Measurements from ENCODE around the gene TMEM271.

Gene TMEM271, protein sequence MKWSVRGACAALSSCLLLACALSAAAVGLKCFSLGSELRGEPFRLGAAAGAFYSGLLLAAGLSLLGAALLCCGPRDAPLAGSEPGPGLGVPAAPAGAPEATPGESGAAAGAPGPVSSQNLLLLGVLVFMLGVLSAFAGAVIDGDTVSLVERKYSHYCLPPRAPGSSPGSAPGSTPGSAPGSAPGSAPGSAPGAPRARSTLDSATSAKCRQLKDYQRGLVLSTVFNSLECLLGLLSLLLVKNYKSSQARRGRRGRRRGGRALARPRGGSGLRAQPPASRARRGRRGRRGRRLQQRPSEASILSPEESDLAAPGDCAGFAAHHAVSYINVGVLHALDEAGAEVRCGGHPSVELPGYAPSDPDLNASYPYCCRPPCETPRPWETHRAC

DNA sequence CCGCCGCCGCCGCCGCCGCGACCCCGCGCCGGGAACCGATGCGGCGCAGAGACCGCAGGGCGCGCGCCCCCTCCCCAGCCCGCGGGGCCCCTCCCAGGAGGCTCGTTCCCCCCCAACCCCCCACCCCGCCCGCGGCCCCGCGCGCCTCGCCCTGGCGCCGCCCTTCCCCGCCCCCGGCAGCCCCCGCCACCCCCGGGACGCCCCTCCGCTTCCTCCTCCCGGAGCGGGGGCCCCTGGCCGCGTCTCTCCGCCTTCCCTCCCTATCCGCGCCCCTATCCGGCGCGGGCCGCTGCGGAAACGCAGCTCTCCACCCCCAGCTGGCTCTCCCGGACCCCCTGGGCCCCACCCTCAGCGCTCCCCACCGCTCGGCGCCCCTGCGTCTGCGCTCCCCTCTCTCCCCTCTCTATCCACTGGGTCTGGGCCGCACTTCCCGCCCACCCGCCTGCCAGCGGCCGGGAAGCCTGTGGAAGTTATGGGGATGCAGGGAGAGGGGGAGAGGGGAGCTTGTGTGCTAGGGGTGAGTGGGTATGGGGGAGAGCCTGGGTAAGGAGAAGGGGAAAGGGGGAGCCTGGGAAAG lies at the start of gene TMEM271:
Gene TMEM271 (minus strand): TSS at position 51 of the 577 bp plus-strand sequence. CDS start 233 bp downstream, outside the sequence.
- DNase-seq: no peak

DNA sequence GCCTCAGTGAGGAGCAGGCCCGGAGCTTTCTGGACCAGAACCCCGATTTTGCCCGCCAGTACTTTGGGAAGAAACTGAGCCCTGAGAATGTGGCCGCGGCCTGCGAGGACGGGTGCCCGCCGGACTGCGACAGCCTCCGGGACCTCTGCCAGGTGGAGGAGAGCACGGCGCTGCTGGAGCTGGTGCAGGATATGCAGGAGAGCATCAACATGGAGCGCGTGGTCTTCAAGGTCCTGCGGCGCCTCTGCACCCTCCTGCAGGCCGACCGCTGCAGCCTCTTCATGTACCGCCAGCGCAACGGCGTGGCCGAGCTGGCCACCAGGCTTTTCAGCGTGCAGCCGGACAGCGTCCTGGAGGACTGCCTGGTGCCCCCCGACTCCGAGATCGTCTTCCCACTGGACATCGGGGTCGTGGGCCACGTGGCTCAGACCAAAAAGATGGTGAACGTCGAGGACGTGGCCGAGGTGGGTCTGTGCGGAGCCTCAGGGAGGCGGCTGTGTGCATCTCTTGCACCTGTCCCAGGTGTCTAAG lies 49.6 kb upstream of the TMEM271 start:
- no peak for DNase-seq

DNA sequence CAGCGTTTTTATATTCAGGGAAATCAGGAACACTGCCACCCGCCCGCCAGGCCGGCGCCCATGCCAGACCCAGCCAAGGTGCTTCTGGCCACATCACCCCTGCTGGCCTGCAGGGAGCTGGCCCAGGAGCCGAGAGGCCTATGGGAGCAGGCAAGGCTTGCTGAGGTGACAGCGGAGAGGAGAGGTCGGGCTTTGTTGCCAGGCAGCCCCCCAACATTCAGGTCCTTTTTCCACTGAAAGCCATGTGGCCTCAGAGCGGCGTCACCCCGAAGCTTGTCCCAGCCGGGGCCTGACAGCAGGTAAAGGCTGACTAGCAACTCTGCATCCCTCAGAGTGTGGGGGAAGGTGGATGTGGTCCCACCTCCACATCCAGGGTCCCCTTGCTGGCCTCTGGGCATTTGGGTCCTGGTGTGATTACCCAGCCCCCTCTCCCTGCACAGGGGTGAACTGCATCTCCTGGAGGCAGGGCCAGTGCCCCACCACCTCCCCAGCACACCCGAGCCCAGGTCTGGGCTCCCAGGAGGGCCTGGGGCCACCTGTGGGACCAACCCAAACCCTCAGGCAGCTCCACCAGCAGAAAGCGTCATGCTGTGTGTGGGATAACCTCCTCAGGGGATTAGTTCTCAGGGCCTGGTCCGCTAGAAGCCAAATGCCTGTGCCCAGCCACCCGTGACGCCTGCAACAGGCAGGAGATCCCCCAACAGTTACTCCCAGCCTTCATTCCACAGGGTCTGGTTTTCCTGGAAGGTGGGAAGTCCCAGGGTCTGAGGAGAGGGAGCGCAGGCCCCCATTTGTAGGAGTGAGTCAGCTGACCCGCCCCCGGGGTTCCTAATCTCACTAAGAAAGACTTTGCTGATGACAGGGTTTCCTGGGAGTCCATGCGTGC lies 48.9 kb upstream of the TMEM271 start, which contains the start of gene PDE6B:
Gene PDE6B (plus strand): TSS at position 869 of the 886 bp plus-strand sequence. CDS start 54 bp downstream, outside the sequence.
- DNase-seq: no peak

DNA sequence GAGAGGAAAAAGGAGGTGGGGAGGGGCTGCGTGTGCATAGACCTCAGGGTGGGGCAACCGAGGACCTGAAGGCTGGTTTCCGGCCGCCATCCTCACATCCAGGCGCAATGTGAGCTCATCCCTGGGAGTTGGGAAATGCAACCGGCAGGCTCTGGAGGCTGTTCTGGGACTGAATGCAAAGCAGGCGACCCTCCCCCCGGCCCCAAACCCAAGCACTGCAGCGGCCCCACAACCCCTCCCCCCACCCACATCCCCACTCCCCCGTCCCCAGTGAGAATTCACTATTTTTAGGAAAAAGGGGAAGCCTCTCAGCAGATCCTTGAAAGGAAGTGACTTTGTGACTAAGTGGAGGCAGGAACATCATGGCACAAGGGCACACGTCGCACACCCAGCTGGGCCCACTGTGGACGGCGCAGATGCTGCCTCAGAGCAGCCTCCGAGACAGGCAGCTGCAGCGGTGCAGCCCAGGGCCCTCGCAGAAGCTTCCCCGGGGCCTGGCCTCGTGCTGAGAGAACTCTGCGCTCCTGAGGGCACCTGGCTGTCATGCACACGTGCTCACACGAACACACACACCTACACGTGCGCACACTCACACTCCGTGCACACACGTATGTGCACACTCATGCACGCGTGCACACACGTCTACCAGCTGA lies 47.9 kb upstream of the TMEM271 start:
- no peak for DNase-seq

DNA sequence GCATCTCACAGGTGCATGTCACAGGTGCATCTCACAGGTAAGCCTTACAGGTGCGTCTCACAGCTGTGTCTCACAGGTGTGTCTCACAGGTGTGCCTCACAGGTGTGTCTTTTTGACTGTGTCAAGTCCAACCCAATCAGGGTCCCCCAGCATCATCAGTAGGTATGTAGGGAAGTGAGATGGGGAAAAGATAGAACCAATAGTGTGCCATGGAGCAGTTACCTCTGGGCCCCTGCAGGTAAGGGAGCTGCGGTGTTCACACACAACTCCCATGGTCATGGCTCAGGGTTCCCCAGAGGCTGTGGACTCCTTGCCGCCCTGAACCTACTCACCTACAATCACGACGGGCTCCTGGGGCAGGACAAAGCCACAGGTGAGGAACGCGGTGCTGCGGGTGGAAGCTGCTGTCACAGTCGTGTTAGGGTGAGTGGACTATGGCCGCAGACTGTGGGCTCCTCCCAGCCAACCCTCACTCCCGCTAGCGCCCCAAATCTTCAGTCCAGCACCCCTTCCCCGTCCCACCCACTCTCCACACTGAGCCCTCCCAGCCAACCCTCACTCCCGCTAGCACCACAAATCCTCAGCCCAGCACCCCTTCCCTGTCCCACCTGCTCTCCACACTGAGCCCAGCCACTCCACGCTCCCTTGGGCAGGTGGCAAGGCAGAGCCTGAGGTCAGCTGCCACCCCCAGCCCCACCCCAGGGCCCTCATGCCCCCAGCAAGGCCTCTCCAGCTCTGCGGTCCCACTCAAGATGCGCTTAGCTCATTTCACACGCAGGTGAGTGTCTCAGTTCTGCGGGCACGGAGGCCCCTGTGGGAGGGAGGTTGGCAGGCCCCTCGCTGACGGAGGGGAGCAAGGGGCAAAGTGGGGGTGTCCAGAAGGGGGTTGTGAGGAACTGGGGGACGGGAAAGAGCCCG lies 47.2 kb upstream of the TMEM271 start:
- DNase-seq: no peak

DNA sequence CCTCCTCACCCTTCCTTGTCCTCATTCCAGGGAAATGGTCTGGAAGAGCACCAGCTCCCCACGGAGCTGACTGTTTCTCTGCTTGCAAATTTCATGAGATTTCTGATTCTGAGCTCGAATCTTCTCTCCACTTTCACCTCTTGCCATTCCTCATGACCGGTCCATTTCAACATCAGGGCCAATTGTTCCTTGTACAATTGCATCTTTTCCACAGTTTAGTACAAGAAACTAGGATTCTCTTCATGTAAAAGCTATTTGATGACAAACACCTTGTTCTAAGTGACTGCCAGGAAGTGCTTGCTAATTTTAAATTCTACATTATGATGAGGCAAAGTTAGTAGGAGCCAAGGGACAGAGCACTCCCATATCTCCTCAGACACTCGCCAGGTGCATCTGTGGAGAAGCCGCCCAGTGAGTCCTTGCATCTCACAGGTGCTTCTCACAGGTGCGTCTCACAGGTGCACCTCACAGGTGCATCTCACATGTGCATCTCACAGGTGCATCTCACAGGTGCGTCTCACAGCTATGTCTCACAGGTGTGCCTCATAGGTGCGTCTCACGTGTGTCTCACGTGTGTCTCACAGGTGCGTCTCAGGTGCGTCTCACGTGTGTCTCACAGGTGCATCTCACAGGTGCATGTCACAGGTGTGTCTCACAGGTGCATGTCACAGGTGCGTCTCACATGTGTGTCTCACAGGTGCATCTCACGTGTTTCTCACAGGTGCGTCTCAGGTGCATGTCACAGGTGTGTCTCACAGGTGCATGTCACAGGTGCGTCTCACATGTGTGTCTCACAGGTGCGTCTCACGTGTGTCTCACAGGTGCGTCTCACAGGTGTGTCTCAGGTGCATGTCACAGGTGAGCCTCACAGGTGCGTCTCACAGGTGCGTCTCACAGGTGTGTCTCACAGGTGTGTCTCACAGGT lies 46.2 kb upstream of the TMEM271 start:
- DNase-seq: no peak

DNA sequence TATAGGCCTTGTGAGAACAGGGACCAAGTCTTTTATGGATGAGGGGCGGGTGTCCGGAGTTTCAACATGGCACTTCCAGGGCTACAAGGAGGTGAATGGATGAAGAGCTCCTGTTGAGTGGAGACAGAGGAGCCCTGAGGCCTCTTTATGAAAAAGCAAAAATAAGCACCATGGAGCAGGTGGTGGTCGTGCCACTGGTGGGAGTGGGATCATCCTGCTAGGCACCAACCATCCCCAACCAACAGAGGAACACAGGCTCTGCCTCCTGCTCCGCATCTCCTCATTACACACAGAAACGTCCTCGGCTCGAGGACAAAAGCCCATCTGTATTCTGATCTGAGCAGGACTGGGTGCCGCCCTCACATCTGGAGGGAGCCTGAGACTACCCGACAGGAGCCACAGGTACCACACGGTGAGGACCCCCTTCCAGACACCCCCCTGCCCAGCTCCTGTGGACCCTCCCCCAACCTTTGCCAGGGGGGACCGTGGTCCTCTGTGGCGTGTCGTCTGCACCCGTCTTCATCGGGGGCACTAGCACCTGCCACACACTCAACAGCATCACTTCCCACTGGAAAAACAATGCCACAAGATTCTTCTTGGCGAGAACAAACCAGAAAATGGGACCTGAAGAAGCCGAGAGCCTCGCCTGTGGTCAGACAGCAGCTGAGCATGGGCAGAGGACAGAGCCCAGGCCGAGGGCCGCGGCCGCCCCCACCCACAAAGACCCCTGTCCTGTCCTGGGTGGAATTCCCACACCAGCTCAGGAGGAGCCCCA lies 45.4 kb upstream of the TMEM271 start:
- DNase-seq: no peak

DNA sequence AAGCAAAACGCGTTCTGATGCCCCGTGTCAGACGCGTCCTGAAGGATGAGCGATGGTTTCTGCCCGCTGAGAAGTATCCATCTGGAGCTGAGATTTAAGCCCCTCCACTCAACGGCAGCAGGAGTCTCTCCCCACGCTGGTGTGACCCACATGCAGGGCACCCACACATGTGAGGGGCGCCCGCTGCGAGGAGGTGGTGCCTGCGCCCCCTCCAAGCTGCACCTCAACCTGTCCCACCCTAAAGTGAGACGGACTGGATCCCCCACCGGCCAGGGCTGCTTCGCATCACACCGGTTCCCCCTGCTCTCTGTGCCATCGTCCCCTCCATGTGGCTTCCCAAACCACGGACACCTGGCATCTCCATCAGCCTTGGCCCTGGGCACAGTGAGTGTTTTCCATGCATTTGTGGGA lies 44.8 kb upstream of the TMEM271 start:
- no peak for DNase-seq

DNA sequence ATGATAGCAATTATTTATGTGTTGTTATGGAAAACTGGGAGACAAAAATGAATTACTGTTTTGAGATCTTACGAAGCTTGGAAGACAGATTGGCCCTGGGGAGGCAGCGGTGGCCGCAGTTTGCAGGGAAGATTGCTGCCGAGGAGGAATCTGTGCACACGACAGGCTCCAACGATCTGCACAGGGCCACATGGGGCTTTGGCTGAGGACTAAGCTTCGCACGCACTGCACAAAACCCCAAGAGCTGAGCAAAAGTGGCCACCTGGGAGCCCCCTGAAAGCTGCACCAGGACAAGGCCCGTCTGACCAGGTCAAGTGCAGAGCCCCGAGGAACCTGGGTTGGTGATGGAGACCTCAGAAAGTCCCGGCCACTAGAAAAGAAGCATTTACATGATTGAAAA lies 44.1 kb upstream of the TMEM271 start:
- no peak for DNase-seq

DNA sequence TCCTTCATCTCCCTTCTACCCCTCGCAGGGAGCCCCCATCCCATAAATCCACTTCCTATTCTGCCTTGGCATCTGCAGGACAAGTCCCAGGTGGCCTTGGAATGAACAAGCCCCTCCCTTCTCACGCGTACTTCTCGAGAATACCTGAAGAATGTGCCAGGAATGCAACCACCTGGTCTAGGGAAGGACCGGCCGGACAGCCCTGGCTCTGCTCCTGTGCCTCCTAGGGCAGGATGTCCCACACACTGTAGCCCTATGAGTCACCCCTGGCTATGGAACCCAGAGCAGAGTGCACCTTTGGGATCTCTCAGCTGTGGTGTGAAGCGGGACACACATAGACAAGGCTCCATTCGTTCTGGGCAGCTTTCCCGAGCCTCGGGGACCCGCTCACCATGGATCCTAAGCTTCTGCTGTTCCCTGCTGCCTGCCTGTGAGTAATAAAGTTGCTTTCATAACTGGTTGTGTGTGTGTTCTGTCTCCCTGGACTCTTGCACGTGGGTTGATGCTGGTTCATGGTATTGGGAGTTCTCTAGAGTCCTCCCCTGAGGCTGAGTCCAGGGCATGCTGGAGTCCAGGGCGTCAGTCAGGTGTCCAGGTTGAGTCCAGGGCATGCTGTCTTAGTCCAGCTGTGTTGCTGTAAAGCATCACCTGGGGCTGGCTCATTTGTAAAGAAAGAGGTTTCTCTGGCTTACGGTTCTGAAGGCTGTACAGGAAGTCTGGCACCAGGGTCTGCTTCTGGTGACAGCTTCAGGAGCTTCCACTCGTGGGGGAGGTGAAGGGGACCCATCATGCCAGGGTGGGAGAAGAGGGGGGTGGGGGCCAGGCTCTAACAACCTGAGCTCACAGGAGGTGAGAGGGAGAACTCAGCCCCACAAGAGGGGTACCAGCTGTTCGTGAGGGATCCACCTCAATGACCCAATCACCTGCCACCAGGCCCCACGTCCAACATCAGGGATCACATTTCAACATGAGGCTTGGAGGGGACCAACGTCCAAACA lies 41.8 kb upstream of the TMEM271 start:
- no peak for DNase-seq

DNA sequence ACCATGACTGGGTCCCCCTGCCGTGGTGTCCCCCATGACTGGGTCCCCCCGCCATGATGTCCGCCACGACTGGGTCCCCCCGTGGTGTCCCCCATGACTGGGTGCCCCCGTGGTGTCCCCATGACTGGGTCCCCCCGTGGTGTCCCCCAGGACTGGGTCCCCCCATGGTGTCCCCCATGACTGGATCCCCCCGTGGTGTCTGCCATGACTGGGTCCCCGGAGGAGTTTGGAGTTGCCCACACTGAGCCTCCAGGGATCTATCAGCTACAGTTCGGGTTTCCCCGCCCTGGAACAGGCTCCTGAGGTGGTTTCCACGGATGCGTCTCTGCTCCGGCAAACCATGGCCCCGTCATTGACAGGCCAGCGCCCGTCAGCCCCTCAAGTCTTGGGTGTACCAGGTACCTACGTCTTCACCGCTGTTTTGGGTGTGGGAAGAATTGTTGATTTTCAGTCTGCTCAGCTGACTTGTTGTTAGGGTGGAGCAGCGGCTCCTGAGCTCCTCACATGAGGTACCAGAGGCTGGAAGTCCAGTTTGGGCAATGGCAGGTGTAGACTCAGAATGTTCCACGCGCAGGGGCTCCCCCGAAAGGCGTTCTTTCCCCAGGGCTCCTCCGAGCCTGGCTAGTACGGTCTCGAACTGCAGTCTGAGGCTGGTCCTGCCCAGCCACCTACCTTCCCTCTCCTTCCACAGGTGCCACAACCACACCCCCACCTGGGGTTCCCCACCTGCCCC lies 41.0 kb upstream of the TMEM271 start:
- no peak for DNase-seq

DNA sequence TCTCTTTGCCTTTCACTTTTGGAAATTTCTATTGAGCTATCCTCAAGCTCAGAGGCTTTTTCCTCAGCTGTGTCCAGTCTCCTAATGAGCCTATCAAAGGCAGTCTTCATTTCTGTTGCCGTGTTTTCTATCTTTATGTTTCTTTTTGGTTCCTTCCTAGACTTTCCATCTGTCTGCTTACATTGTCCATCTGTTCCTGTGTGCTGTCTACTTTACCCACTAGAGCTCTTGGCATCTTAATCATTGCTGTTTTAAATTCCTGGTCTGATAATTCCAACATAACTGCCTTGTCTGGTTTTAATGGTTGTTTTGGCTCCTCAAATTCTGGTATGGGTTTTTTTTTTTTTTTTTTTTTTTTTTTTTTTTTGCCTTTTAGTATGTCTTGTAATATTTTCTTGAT lies 40.0 kb upstream of the TMEM271 start:
- DNase-seq: no peak

DNA sequence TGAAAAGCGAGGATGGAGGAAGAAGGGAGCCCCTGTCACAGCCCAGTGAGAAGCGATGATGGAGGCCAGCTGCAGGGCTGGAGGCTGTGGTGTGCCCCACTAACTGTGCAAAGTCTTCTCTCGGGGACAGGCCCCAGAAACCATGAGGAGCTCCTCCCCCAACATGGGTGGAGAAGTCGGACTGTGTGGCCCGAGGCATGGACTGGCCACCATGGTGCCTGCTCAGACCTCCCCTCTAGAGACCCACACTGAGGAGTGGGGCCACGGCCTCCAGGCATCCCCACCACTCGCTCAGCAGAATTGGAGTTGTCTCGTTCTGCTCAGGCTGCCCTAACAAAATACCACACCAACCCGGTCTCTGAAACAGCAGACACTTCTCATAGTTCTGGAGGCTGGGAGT lies 37.0 kb upstream of the TMEM271 start:
- DNase-seq: no peak

DNA sequence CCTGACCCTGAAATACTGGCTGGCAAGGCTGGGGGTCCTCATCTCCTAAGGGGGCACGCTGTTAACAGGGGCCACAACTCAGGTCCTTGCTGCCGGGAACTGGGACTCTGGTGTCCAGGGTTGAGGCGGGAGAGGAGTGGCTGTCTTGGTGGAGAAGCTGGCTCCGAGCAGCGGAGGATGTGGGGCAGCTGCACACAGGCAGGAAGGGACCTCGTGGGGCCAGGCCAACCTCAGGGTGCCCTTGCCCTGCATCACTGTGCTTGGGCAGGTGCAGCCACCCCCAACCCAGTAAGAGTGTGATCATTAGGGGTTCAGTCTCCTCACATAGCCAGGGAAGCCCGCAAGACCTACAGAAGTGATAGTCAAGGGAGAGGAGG lies 36.6 kb upstream of the TMEM271 start:
- DNase-seq: no peak

DNA sequence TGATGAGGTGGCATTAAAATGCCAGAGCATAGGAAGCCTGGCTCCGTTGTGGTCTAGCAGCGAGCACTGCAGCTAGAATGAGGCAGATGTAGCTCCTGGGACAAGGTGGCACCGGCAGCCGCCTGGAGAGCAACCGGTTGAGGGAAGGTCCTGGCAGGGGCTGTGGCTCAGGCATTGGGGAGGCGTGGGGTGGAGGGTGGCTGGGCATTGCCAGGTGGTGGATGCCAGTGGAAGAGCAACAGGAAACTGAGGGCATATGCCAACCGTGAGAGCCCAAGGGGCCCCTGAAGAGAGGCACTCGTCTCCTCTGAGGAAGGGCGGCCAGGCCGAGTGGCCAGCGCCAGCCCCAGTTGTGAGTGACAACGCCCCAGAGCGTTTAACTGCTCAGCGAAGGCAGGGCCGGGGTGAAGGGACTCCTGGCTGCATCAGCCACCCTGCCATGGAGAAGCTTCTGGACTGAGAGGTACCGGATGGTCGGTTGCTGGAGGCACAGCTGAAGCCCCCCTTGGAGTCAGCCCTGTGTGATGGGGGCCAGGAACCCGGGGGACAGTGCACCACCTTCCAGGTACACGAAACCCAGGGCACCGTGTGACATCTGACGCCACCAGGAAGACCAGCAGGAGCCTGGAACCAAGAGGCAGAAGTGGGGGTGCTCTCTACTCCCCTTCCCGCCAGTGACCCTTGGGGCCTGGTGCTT lies 36.1 kb upstream of the TMEM271 start:
- no peak for DNase-seq

DNA sequence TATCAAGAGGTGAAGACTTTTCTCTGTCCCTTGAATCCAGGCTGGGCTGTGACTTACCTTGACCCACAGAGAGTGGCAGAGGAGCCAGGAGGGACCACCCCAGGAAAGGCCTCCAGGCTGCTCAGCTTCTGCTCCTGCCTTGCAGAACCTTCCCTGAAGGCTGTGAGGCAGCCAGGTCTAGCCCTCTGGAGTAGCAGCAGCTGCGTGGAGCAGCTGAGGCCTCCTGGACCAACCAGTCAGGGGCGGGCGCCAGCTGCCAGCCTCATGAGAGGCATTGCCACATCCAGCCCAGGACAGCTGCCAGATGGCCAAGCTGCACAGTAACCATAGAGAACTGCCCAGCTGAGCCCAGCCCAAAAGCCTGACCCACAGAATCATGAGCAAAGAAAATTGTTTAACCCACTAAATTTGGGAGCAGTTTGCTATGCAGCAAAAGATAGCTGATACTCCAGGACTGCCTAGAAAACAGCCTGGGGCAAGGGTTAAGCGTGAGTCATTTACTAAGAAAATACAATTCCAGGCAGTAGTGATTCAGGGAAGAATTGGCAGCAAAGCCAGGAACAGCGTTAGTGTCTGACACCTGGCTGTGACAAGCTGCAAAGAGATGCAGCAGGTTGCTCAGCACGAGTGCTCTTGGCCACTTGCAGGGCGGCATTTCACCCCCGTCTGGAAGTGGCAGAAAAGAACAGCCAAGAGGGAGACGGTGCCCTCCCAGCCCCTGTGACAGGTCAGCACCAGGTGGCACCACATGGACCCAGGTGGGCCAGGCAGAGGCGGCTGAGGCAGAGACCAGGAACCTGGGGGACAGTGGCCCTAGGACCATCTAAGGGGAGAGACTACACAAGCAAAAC lies 34.5 kb upstream of the TMEM271 start:
- no peak for DNase-seq

All from fibroblast of upper back skin (primary cell).